Trophoblast cell (in vitro differentiated cells and primary cell): ENCODE data around the gene PNPO.

ENCODE experiments used
- DNase-seq, 2 donors: peaks; one replicate each; pipeline ENCODE4 v3.0.0-alpha.2; 2016
- H2AFZ ChIP-seq: 2 replicates; pipeline ENCODE4 v1.6.1; 2013; ENCODE audit warnings: low read length, moderate library complexity, mild to moderate bottlenecking; ENCODE audit not compliant: insufficient read depth, poor library complexity
- H2AK5ac ChIP-seq: 2 replicates; pipeline ENCODE4 v1.6.1; 2013; ENCODE audit warnings: mild to moderate bottlenecking, low read length
- H2BK120ac ChIP-seq: 2 replicates; pipeline ENCODE4 v1.6.1; 2013; ENCODE audit warnings: low read length, mild to moderate bottlenecking, moderate library complexity; ENCODE audit not compliant: insufficient read depth, poor library complexity
- H2BK12ac ChIP-seq: 2 replicates; pipeline ENCODE4 v1.6.1; 2013; ENCODE audit warnings: mild to moderate bottlenecking, low read length, moderate library complexity
- H2BK5ac ChIP-seq: 2 replicates; pipeline ENCODE4 v1.6.1; 2013; ENCODE audit warnings: low read length, low read depth, moderate library complexity, mild to moderate bottlenecking; ENCODE audit not compliant: poor library complexity
- H3K14ac ChIP-seq: 2 replicates; pipeline ENCODE4 v1.6.1; 2013; ENCODE audit warnings: mild to moderate bottlenecking, low read length
- H3K18ac ChIP-seq: 2 replicates; pipeline ENCODE4 v1.6.1; 2013; ENCODE audit warnings: mild to moderate bottlenecking, low read length
- H3K23ac ChIP-seq: 2 replicates; pipeline ENCODE4 v1.6.1; 2013; ENCODE audit warnings: low read length
- H3K27ac ChIP-seq: 2 replicates; pipeline ENCODE4 v1.5.1; 2013; ENCODE audit warnings: low read depth, mild to moderate bottlenecking, inconsistent platforms, low read length, moderate library complexity
- H3K27me3 ChIP-seq: 2 replicates; pipeline ENCODE4 v1.6.1; 2013; ENCODE audit warnings: inconsistent platforms, mild to moderate bottlenecking, low read length, moderate library complexity; ENCODE audit not compliant: insufficient read depth
- H3K36me3 ChIP-seq, 2 experiments: 1 replicate in 1 of 2; 2 replicates in 1 of 2; pipeline ENCODE4 v1.6.1; 2013; ENCODE audit warnings: low read length in 2 of 2, mild to moderate bottlenecking in 2 of 2, moderate library complexity in 1 of 2; ENCODE audit not compliant: insufficient read depth in 2 of 2, control insufficient read depth in 1 of 2
- H3K4ac ChIP-seq: 2 replicates; pipeline ENCODE4 v1.6.1; 2013; ENCODE audit warnings: low read depth, mild to moderate bottlenecking, low read length, moderate library complexity
- H3K4me1 ChIP-seq, 2 experiments: 1 replicate in 1 of 2; 2 replicates in 1 of 2; pipeline ENCODE4 v1.6.1; 2013; ENCODE audit warnings: low read length in 2 of 2, mild to moderate bottlenecking in 2 of 2, moderate library complexity in 1 of 2; ENCODE audit not compliant: insufficient read depth in 2 of 2, control insufficient read depth in 1 of 2
- H3K4me2 ChIP-seq: 2 replicates; pipeline ENCODE4 v1.6.1; 2013; ENCODE audit warnings: inconsistent platforms, mild to moderate bottlenecking, low read length, moderate library complexity
- H3K4me3 ChIP-seq: 2 replicates; pipeline ENCODE4 v1.5.1; 2013; ENCODE audit warnings: mild to moderate bottlenecking, low read depth, low read length, inconsistent platforms
- H3K79me1 ChIP-seq: one replicate; pipeline ENCODE4 v1.6.1; 2013; ENCODE audit warnings: low read length
- H3K79me2 ChIP-seq: 2 replicates; pipeline ENCODE4 v1.6.1; 2013; ENCODE audit warnings: low read length, mild to moderate bottlenecking; ENCODE audit not compliant: control insufficient read depth, insufficient read depth, poor library complexity
- H3K9ac ChIP-seq: 2 replicates; pipeline ENCODE4 v1.6.1; 2013; ENCODE audit warnings: mild to moderate bottlenecking, low read length
- H3K9me3 ChIP-seq: 2 replicates; pipeline ENCODE4 v1.6.1; 2013; ENCODE audit warnings: low read depth, mild to moderate bottlenecking, control low read depth, inconsistent platforms, low read length; ENCODE audit not compliant: insufficient read depth
- H4K12ac ChIP-seq: 2 replicates; pipeline ENCODE4 v1.6.1; 2013; ENCODE audit warnings: low read depth, mild to moderate bottlenecking, low read length, moderate library complexity
- H4K8ac ChIP-seq: 2 replicates; pipeline ENCODE4 v1.6.1; 2013; ENCODE audit warnings: low read depth, mild to moderate bottlenecking, low read length, moderate library complexity
- H4K91ac ChIP-seq: one replicate; pipeline ENCODE4 v1.6.1; 2013; ENCODE audit warnings: low read depth, mild to moderate bottlenecking, low read length, moderate library complexity
- WGBS: extraction: QIAGEN DNeasy Blood & Tissue Kit; methylation state at CpG from one replicate; pipeline ENCODE4 v1.1.7; 2013; ENCODE audit warnings: missing lambda C conversion rate; ENCODE audit not compliant: insufficient read length, insufficient coverage; ENCODE audit errors: extremely low coverage; 5-methylcytosine and 5-hydroxymethylcytosine counted together

PNPO gene

DNA sequence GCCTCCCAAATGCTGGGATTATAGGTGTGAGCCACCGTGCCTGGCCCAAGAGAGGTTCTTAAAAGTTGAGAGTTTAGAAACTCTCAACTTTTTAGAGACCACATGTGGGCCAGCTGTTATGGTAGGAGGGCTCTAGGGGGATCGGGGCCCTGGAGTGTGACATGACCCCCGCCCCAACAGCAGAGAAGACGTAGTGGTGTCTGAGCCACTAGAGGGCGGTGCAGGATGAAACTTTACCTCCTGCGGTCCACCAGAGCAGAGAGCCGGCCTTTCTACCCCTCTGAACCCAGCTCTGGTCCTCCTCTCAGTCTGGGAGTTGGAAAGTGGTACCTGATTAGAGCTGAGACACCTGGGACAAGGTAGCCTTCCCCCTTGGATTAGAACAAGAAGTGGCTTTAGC, 37.0 kb downstream of the PNPO start:
- Histone ChIP-seq H3K36me3 (peaks cover 64 to 78% of the 10 kb centered on the region in 2 experiments), H3K27me3 (no peaks in the 10 kb centered on the region), H4K12ac (no peak overlapping the region), H4K91ac (no peak overlapping the region), H3K9ac (no peak overlapping the region), H2AK5ac (no peak overlapping the region), H3K9me3 (peaks cover 4% of the 10 kb centered on the region), H3K18ac (no peak overlapping the region), H3K79me1 (no peaks in the 10 kb centered on the region), H3K23ac (no peak overlapping the region), H3K14ac (no peak overlapping the region), H3K4me1 (no peaks in the 10 kb centered on the region), H2AFZ (no peak overlapping the region), H2BK5ac (no peak overlapping the region), H4K8ac (no peak overlapping the region), H2BK120ac (no peak overlapping the region), H3K4me3 (no peak overlapping the region), H3K79me2 (no peaks in the 10 kb centered on the region), H3K27ac (no peak overlapping the region), H2BK12ac (no peak overlapping the region), H3K4ac (no peak overlapping the region), H3K4me2 (no peak overlapping the region)
- peak in 1 of 2 donors; percentile 40 for DNase-seq
- WGBS, result no CpG with 5 or more reads among the region's 7 CpGs

GRCh38 chr17:47980541-47980940, 39.2 kb downstream of the PNPO start:
- H3K14ac ChIP-seq, result no peak overlapping the region
- H2AFZ ChIP-seq, result no peak overlapping the region
- H2BK12ac ChIP-seq, result no peak overlapping the region
- H4K8ac ChIP-seq, result no peak overlapping the region
- H3K4me1 ChIP-seq, result no peaks in the 10 kb centered on the region
- no peaks in the 10 kb centered on the region for H3K79me2 ChIP-seq
- H3K9ac ChIP-seq, result no peak overlapping the region
- no peak overlapping the region for H2BK5ac ChIP-seq
- DNase-seq, result no peak
- H4K12ac ChIP-seq, result no peak overlapping the region
- no peak overlapping the region for H2AK5ac ChIP-seq
- H3K27me3 ChIP-seq, result no peaks in the 10 kb centered on the region
- H4K91ac ChIP-seq, result no peak overlapping the region
- peaks cover 4% of the 10 kb centered on the region for H3K9me3 ChIP-seq
- peaks cover 52 to 61% of the 10 kb centered on the region in 2 experiments for H3K36me3 ChIP-seq
- H3K79me1 ChIP-seq, result no peaks in the 10 kb centered on the region
- no peak overlapping the region for H3K27ac ChIP-seq
- H3K4me2 ChIP-seq, result no peak overlapping the region
- H3K4ac ChIP-seq, result no peak overlapping the region
- no peak overlapping the region for H3K4me3 ChIP-seq
- no peak overlapping the region for H3K23ac ChIP-seq
- H2BK120ac ChIP-seq, result no peak overlapping the region
- no peak overlapping the region for H3K18ac ChIP-seq

DNA sequence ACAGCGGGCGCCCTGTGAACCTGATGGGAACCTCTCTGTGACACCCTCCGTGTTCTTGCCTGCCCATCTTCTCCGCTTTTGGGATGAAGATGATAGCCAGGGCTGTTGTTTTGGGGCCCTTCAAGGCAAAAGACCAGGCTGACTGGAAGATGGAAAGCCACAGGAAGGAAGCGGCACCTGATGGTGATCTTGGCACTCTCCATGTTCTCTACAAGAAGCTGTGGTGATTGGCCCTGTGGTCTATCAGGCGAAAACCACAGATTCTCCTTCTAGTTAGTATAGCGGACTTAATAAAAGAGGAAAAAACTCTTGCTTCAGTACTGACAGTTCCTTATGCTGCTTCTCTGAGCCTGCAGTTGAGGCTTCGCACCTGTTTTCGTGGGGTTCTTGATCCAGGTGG, 40.1 kb downstream of the PNPO start:
- no peak overlapping the region for H2AK5ac ChIP-seq
- H3K4me3 ChIP-seq, result no peak overlapping the region
- H3K14ac ChIP-seq, result no peak overlapping the region
- no peak overlapping the region for H3K23ac ChIP-seq
- H3K9me3 ChIP-seq, result peaks cover 3% of the 10 kb centered on the region
- no peak overlapping the region for H2BK120ac ChIP-seq
- no peaks in the 10 kb centered on the region for H3K4me1 ChIP-seq
- no peak overlapping the region for H3K27ac ChIP-seq
- no peak overlapping the region for H4K91ac ChIP-seq
- H3K36me3 ChIP-seq, result peaks cover 43 to 54% of the 10 kb centered on the region in 2 experiments
- H3K27me3 ChIP-seq, result no peaks in the 10 kb centered on the region
- DNase-seq, result no peak
- H3K4me2 ChIP-seq, result no peak overlapping the region
- no peak overlapping the region for H3K9ac ChIP-seq
- no peak overlapping the region for H3K18ac ChIP-seq
- H4K8ac ChIP-seq, result no peak overlapping the region
- no peaks in the 10 kb centered on the region for H3K79me2 ChIP-seq
- H4K12ac ChIP-seq, result no peak overlapping the region
- H3K79me1 ChIP-seq, result no peaks in the 10 kb centered on the region
- no peak overlapping the region for H2BK5ac ChIP-seq
- no peak overlapping the region for H3K4ac ChIP-seq
- H2BK12ac ChIP-seq, result no peak overlapping the region
- no CpG with 5 or more reads among the region's 9 CpGs for WGBS
- H2AFZ ChIP-seq, result no peak overlapping the region

DNA sequence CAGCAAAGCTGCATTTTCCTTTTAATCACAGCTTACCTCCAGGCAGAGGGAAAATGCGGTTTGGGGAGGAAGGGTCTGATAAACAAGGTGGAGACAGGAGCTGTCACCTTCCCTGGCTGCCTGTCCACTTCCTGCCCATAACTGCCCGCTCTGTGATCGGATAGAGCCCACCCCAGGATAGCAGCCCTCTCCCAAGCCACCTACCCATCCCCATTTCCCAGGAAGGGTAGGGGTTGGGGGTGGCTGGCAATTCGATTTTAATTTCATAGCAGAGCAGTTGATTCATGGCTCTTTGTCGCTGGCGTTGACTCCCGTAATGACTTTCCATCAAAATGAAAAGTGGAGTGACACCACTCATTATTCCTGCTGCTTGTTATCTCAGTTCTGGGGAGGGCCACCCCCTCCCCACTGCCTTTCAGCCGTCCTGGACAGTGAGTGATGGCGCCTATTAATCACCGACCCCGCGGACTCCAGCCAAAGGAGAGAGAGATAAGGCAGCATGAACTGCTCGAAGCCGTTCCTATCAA, 40.8 kb downstream of the PNPO start:
- H4K91ac ChIP-seq, result no peak overlapping the region
- WGBS, result no CpG with 5 or more reads among the region's 14 CpGs
- no peak for DNase-seq

More for the DNA sequence above, 40.8 kb downstream of the PNPO start:
- Histone ChIP-seq H2BK12ac (no peak overlapping the region), H3K23ac (no peak overlapping the region), H2AFZ (no peak overlapping the region), H4K12ac (no peak overlapping the region), H3K9me3 (peaks cover 3% of the 10 kb centered on the region), H3K14ac (no peak overlapping the region), H3K4me1 (no peaks in the 10 kb centered on the region), H3K79me1 (no peaks in the 10 kb centered on the region), H3K79me2 (no peaks in the 10 kb centered on the region), H3K4ac (no peak overlapping the region), H3K4me3 (peak overlapping the region; percentile 10), H2AK5ac (no peak overlapping the region), H3K4me2 (no peak overlapping the region), H3K36me3 (peaks cover 41 to 50% of the 10 kb centered on the region in 2 experiments), H3K27ac (no peak overlapping the region), H3K9ac (no peak overlapping the region), H3K18ac (no peak overlapping the region), H4K8ac (no peak overlapping the region), H2BK5ac (no peak overlapping the region), H2BK120ac (no peak overlapping the region), H3K27me3 (no peaks in the 10 kb centered on the region)
